COLO668 (cell line): ENCODE results near the gene TSHZ2.
"Not testable (repeated sequence)": the region's sequence is repeated elsewhere in the genome, so short reads cannot be mapped to it uniquely, and the experiment has no call there.

ENCODE experiments used
- DNase-seq: peaks from one replicate; lab custom pipeline; 2025; ENCODE audit not compliant: unreplicated experiment; lab: John Stamatoyannopoulos, UW

TSHZ2 gene

DNA sequence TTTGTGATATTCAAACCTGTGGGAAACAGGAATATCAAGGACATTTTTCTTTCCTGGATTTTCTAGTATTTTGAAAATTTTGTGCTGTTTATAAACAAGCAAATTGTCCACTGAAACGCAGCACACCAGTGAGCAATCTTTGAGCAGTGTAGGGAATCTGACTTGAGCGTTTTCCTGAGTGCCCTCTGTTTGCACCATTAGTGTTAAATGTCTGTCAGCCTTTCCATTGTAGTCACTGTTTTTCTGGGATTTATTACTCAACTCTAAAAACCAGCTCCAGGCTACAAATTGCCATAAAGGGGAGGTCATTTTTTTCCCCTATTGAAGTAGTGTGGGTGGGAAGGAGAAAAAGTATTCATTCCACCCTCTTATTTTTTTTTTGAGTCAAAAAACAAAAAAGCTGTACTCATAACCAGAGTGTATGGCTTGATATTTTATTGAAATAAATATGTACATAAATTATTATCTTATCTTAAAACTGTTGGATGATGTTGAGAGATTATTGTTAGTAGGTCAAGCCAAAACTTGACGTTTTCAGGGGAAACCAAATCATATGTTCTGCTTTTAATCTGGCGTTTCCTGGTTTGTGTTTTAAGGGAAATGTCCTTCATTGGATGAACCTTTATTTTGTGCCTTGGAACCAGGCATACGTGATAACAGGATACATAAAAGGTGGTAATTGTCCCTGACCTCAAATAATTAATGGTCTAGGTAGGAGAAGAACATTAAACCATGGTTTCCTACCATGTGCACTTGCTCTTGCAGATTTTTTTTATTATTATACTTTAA, 51.8 kb downstream of the TSHZ2 start:
- DNase-seq: no peak

DNA sequence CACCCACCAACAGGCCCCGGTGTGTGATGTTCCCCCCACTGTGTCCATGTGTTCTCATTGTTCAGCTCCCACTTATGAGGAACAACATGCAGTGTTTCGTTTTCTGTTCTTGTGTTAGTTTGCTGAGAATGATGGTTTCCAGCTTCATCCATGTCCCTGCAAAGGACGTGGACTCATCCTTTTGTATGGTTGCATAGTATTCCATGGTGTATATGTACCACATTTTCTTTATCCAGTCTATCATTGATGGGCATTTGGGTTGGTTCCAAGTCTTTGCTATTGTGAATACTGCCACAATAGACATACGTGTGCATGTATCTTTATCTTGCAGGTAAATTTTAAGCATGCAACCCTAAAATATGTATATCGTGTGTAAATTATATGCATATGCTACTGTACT, 52.5 kb downstream of the TSHZ2 start:
- DNase-seq: not testable (repeated sequence)

DNA sequence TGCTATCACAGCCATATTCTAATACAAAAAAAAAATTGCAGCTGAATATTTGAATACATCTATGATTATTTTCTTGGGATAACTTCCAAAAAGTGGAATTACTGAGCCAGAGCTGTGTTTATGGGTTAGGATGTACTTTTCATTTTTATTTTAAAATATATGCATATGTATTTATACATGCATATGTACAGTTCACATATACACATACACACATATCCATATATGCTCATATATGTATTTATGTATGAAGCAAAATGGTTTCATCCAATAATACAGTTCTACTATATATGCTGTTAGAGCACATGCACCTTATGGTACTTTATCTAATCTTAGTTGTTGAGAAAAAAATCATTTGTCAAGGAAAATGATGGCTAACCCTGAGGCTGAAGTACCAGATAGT, 54.9 kb downstream of the TSHZ2 start:
- DNase-seq: no peak

DNA sequence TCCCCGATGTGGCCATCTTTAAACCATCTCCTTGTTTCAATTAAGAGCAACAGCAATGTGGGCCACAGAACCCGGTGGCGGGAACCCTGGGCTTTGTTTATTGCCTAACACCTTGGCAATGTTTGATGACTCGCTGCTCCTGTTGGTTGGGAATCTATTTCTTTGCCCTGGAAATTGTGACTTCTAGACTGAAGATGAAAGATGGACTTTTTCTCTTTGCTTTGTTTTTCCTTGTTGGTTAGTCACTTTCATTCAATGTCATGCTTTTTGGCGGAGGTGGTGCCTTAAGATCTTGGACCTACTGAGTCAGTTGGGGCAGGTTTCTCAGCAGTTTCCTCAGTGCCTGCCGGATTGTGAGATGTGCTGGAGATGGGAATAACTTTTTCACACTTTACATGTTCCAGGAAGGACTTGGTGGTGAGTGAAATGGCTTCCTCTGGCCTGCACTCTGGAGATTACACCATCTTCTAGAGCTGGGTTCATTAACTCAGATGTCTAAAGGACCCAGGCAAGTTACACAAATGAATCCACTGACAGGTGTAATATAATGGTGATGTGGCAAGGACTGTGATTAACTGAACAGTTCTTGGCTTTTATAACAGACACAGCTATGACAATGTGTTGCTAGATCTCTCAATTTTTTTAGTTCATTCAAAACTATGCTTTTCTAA, 56.3 kb downstream of the TSHZ2 start:
- no peak for DNase-seq

DNA sequence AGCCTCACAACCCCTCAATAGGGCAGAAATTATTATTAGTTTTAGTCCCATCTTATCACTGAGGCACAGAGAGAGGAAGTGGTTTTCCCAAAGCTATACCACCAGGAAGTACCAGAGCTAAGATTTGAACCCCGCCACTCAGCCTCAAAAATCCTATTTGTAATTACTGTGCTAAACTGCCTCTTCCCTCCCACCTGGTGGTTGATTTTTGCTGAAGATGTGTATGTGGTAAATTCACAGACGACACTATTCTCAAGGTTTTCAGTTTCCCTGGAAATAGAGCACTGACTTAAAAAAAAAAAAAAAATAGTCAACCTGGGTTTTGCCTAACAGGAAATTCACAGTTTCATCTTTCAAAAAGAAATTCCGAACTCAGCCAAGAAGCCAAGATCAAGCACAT, 57.9 kb downstream of the TSHZ2 start:
- DNase-seq: no peak

DNA sequence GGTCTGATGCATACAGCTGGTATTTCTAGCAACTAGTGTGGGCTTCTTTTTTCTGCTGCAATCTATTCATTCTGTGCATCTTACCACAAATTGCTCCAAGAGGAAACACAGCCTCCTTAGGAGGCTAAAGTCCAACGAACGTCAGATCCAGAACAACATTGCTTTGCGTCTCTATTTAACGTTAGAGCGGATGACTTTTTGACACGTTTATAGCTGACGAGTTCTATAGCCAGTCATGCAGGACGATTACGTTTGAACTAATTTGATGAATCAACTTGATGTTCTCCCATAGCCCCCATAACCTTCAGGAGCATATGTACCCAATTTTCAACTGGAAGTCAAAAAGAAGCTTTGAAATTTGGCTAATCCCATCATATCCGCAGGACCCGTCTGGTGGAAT, 59.9 kb downstream of the TSHZ2 start:
- no peak for DNase-seq

DNA sequence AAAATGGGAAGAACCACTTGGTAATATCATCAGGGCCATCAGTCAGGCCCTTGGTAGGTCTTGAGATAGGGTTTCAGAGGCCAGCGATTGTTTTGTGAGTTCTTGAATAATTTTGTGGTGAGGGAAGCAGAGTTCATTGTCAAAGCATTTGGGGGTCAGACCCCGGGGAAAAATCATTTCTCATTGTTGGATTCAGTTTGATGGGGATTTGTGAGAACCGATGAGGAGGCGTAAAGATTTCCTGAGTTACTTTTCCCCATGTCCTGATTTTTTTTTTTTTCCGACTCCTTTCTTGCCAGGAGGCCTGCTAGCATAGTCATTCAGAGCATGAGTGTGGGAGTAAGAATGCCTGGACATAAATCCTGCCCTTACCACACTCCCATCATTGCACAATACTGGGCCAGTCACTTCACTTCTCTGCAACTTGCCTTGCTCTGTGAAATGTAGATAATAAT, 60.3 kb downstream of the TSHZ2 start:
- DNase-seq: no peak

DNA sequence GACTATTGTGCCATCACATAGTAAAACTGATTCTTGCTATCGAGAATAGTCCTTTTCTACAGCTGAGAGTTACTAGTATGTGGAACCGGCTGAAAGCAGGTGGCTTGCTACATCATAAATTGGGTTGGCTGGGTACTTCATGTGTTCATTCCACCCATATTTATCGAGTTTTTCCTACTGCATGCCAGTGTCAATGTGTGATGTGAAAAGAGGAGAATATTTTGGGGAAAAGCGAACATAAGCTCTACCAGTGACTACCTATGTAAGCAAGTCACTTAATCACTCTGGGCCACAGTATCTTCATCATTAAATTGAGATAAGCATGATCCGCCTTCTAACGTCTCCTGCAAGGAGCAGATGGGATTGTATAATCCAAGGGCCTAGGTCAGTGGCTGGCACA, 61.0 kb downstream of the TSHZ2 start:
- no peak for DNase-seq

DNA sequence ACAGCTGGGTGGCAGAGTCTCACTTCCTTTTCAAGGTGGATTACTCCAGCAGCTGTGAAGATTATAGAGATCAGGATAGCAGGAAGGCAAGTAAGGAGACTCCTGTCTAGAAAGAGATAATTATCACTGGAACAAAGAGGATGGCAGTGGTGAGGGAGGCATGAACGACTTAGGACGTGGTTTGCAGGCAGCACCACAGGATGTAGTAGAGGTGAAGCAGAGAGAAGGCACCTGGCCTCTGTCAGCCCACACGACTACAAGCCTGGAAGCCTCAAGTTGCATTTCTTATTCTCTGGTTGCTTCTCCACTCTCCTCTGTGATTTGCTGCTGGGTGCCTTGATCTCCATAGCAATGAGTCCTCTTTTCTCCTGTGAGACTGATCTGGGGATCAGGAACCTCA, 62.7 kb downstream of the TSHZ2 start:
- DNase-seq: no peak

DNA sequence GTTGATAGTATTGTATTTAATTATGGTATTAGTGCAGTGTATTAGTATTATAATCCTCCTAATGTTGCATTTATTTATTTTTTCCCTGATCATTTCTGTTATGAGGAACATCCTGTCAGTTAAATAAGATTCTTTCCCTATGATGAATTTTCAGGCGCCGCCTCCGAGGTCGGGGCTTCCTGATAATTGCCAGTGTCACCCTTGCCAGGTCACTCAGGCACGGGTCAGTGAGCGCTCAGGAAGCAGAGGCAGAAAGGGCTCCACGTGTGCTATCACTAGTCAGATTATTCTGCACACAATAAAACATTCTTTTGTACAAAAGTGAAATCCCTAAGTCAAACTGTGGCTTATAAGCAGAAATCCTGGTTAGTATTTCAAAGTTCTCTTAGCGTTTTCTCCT, 64.8 kb downstream of the TSHZ2 start:
- peak; percentile 23 for DNase-seq

DNA sequence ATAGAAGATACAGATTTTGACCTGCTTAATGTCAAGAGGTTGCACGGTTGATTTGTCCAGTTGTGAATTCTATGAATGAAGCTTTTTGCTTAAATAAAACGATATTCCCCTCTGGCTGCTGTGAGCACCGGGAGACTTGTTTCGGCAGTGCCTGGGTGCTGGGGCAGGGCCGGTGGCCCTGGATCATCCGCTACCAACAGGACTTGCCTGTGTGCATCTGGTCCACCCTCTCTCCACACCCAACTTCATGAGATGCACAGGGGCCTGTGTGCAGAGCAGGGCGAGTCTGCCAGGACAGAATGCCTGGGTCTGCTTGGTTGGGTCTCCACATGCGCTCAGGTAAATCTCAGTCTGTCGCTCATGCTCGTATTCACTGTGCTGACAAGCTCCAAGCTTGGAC, 65.5 kb downstream of the TSHZ2 start:
- DNase-seq: no peak

DNA sequence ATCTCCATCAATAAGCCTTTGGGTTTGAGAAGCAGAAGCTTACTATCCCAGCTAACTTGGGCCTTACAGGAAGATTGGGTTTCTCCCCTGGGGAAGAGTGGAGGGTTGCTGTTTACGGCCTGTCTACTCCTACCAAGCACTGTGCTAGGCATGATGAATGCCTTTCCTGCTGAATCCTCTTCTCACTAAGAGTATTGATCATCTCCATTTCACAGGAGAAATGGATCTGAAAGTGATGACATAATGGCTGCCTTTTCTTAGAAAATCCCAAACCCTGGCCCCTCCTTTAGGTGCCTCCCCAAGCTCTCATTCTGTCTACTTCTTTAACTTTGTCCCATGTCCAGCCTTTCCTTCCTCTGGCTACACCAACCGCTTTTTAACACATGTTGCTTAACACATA, 66.1 kb downstream of the TSHZ2 start:
- DNase-seq: no peak

DNA sequence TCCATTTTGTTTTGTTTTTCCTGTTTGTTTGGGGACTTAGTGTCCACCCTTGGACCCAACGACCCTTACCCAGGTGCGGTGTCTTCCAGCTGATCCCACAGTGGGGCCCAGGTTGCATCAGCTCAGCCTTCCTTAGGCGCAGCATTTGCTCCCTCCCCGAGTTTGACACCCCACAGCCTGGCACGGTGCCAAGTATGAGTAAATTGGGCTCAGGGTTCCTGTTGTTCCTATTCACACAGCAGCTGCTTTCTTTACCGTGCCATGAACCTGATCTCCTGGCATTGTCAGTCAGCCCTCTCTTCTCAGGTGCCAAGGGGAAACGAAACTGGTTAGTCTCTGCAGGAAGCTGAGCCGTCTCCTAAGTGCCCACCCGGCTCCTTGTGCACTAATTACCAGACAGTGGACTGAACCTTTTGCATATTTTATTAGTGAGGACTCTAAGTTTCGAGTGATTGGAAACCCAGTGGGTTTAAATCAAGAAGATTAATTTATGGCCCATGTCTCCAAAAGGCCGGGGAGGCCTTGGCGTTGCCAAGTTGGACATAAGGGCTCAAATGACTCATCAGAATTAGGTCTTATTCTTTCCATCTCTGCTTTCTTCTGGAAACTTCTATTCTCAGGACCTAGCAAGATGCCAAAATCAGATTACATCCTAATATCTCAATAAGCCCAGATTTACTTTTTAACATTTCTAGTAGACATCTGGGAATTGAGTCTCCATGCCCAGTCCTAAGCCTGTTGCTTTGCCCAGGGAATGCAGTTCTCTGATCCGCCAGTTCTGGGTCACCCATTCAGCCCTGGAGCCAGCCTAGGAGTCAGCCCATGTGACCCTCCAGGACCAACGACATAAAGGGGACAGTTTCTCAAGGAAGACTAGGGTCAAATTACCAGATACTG, 68.8 kb downstream of the TSHZ2 start:
- DNase-seq: peak; percentile 98

DNA sequence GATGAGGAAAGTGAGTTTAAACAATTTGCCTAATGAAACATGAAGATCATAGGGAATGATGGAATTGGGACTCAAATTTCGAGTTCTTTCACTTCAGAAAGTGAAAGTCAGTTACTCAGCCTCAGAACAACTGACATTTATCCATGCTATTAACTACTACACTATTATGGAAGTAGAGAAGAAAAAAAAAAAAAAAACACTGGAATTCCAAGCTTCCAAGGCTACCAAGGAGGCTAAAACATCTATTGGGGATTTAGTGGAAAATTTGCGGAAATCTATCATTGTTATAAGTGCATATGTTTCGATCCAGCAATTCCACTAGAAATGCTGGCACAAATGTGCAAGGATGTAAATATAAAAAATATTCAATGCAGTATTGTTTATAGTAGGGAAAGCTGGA, 70.4 kb downstream of the TSHZ2 start:
- no peak for DNase-seq

DNA sequence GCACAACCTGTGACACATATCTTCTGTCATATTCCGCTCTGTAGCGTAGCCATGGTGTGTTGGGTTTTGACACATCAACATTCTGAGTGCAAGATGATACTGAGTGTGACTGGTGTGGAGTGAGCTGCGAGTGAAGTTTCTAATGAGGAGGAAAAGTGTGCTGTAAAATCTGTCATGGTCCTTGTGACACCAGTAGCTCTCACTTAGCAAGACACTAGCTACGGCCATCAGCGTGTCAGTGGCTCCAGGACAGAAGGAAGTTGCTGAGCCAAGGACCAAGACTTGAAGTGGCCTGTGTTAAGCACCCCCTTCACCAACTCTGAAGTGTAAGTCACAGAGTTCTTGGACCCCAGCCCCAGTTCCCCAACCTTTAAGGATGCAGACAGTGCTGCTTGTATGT, 72.1 kb downstream of the TSHZ2 start:
- DNase-seq: no peak

DNA sequence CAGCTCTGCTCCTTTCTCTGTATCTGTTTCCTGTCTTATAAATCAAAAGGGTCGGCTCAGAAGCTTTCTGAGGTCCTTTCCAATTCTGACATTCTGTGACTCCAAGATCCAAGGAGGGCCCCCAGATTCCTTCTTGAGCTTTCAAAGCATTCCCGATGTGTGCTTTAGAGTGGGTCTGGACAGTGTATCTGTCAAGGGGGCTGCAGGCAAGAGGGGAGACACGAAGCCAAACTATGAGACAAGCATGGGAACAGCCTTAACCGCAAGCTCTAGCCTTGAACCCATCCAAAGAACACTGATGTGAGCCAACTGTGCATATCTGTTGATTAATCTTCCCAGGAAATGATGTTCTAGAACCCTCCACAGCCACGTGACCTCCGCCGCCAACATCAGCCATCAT, 73.8 kb downstream of the TSHZ2 start:
- no peak for DNase-seq

DNA sequence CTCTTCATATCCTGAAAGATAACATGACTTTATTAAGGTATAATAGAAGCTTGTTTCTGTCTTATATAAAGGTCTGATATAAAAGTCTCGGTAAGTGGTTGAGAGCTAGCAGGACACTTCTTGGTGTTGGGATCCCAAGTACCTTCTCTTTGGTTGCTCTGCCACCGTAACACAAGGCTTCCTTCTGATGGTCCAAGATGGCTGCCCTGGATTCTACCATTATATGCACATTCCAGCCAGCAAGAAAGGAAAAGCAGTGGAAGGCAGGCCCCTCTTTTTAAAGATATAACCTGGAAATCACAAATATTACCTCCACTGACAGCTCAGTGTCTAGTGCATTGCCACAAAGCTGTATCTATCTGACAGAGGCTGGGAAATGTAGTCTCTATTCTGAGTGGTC, 75.0 kb downstream of the TSHZ2 start:
- DNase-seq: no peak

DNA sequence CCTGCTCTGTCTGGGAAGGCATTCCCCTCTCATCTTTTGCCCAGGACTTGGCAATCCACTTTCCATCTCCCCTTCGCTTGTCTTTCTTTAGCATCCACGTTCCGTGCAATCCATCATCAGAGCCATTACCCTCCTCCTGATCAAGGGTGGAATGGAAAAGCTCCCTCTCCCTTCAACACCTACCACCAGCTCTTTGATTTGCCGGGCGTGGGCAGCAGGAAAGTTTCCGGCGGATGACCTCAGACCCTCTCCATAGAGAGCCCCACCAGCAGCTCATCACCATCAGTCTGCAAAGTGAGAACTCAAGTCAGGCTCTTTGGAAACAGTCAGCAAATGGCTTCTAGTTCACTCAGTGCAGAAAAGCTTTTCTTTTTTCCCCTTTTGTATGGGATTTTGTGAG, 76.2 kb downstream of the TSHZ2 start:
- no peak for DNase-seq

DNA sequence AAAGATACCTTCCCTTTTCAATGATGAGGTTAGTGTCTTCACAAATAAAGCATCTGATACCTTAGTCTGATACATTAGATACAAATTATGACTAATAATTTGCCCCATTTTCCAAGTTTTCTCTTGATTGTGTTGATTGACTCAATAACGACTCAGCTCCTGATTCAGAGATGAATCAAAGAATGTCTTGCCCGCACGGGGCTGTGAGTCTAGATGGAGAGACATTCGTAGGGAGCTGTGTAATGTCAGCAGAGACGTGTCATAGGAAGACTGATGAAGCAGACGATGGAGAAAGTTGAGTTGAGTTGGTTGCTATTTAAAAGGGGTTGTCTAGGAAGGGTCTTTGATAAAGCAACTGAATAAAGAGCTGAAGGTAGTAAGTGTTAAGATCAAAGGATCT, 78.2 kb downstream of the TSHZ2 start:
- no peak for DNase-seq

DNA sequence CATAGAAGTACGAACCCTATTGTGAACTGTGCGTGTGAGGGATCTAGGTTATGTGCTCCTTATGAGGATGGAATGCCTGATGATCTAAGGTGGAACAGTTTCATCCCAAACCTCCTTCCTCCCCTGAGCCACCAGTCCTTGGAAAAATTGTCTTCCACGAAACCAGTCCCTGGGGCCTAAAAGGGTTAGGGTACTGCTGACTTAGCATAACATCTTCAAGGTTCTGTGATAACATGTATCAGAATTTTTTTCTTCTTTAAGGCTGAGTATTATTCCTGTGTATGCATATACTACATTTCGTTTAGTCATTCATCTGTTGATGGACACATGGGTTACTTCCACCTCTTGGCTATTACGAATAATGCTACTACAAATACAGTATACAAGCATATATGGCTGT, 80.2 kb downstream of the TSHZ2 start:
- DNase-seq: no peak

DNA sequence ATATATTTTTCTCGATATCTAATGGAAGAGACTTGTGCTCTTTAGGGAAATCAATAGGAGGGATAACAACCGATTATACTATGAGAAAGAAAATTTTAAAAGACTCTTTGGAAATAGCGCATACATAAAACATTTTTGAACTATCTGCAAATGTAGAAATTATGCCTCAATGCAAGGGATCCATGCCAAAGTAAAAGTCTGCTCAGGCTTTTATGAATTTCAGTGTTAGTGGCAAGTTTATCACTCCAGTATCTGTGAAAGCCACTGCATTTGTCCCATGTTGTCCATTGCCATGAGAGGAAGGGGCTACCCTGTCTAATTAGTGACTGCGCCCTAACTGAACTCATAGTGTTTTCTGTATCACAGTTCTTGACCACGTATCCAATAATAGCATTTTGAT, 81.4 kb downstream of the TSHZ2 start:
- no peak for DNase-seq
